ENCODE measurements around the gene RPS6KA2.

RPS6KA2 gene

GRCh38 chr6:166633732-166634535 is 6.9 kb upstream of the RPS6KA2 start:
- no peak for DNase-seq

GRCh38 chr6:166632731-166633130 is 5.7 kb upstream of the RPS6KA2 start:
- no peak for DNase-seq

- DNase-seq = no peak
These were observed 3.4 kb upstream of the RPS6KA2 start for GRCh38 chr6:166630462-166630861.

- no peak for DNase-seq
These were observed 2.6 kb upstream of the RPS6KA2 start for GRCh38 chr6:166629628-166630027.

GRCh38 chr6:166627875-166628801 is 1.1 kb upstream of the RPS6KA2 start:
- peak; percentile 51 for DNase-seq

GRCh38 chr6:166626177-166627032 is 646 bp downstream of the RPS6KA2 start:
- DNase-seq = peak; percentile 32

GRCh38 chr6:166625356-166625755 is 1.7 kb downstream of the RPS6KA2 start:
- DNase-seq = no peak

- no peak for DNase-seq
These were observed 2.8 kb downstream of the RPS6KA2 start for GRCh38 chr6:166624275-166624674.

GRCh38 chr6:166623318-166623717 is 3.7 kb downstream of the RPS6KA2 start:
- DNase-seq = no peak

- DNase-seq = no peak
These were observed 5.9 kb downstream of the RPS6KA2 start for GRCh38 chr6:166621114-166621540.

GRCh38 chr6:166620478-166621113 is 6.5 kb downstream of the RPS6KA2 start:
- DNase-seq = no peak

- no peak for DNase-seq
These were observed 7.1 kb downstream of the RPS6KA2 start for GRCh38 chr6:166619912-166620311.

GRCh38 chr6:166618866-166619761 is 7.9 kb downstream of the RPS6KA2 start:
- no peak for DNase-seq

- no peak for DNase-seq
These were observed 8.8 kb downstream of the RPS6KA2 start for GRCh38 chr6:166618251-166618650.

GRCh38 chr6:166617359-166617758 is 9.7 kb downstream of the RPS6KA2 start:
- no peak for DNase-seq

- no peak for DNase-seq
These were observed 10.5 kb downstream of the RPS6KA2 start for GRCh38 chr6:166616261-166617238.

GRCh38 chr6:166615059-166615770 is 11.8 kb downstream of the RPS6KA2 start:
- no peak for DNase-seq

- no peak for DNase-seq
These were observed 12.5 kb downstream of the RPS6KA2 start for GRCh38 chr6:166614589-166614988.

GRCh38 chr6:166614171-166614583 is 12.9 kb downstream of the RPS6KA2 start:
- DNase-seq = no peak
